Breast epithelium (tissue), 3 donors: ENCODE data around the gene UFM1.
"Not testable (repeated sequence)": the region's sequence is repeated elsewhere in the genome, so short reads cannot be mapped to it uniquely, and the experiment has no call there.

Source experiments
- CTCF ChIP-seq, 3 donors: fragments of 450-650 bp; IDR thresholded peaks; one replicate each; pipeline ENCODE4 v1.5.1; 2016 to 2017; ENCODE audit warnings: antibody characterized with exemption in 3 of 3, mild to moderate bottlenecking in 3 of 3, moderate library complexity in 3 of 3
- POLR2A ChIP-seq: fragments of 450-650 bp; IDR thresholded peaks from one replicate; pipeline ENCODE4 v1.6.1; 2016; ENCODE audit warnings: antibody characterized with exemption, mild to moderate bottlenecking, moderate library complexity

GRCh38 chr13:38311175-38311574, 38.5 kb upstream of the UFM1 start:
- not testable (repeated sequence) for TF ChIP-seq CTCF (IDR thresholded peaks at IDR 0.05); POLR2A
